RPMI8226 (cell line): Measurements from ENCODE around the gene PPP2R2C.

Experiments
- DNase-seq: peaks from one replicate; pipeline ENCODE4 v3.0.0-alpha.2; 2015

PPP2R2C gene

GRCh38 chr4:6375620-6376295 lies 96.7 kb downstream of the PPP2R2C start:
- no peak for DNase-seq

DNA sequence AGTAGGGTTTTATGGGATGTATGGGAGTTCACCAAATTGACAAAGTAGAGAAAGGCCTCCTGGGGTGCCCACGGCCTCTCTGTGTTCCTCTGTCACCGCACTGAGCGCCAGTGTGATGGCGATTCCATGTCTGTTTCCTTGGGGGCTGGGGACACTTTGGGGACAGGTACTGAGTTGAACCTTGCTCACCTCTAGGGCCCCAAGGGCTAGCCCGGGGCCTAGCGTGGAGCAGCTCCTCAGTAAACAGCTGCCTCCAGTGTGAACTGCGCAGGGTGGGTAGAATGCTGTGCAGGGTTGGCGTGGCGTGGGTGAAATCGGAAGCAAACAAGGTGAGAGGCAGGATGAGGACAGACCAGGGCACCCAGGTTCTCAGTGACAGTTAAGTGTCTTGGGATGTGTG lies 97.8 kb downstream of the PPP2R2C start:
- DNase-seq, result no peak

DNA sequence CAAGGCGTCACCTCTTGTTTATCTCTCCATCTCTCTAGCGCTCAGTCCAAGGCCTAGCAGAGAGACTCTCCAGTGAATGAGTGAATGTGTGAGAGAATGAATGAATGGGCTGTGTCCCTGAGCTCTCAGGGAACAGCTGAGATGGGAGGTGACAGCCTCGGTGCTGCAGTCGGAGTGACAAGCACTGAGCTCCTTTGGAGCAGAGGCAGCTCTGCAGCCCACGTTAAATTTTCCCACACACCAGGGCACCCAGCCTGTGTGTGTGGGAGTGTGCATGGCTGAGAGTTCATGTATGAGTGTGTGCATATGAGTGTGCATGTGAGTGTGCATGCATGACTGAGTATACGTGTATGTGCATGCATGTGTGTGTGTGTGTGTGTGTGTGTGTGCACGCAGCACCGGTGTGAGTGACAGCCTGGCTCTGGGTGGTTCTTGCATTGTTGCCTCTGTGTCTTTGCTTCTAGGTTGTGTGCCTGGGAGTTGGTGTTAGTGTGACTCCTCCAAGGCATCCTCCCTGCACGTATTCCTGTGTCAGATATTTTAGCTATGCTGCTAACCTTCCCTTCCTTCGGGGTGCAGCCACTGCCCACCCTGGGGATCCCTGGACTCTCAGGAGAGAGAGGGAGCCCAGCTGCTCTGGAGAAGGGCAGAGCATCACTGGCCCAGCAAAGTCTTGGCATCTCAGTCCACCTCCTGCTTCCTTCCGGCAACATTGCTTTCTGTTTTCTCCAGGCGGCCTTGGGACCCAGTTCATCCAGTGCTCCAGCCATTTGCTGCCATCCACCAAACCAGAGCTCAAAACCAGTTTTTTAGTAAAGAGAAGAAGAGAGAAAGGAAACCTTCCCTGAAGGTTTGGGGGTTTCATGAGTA lies 98.6 kb downstream of the PPP2R2C start:
- no peak for DNase-seq

DNA sequence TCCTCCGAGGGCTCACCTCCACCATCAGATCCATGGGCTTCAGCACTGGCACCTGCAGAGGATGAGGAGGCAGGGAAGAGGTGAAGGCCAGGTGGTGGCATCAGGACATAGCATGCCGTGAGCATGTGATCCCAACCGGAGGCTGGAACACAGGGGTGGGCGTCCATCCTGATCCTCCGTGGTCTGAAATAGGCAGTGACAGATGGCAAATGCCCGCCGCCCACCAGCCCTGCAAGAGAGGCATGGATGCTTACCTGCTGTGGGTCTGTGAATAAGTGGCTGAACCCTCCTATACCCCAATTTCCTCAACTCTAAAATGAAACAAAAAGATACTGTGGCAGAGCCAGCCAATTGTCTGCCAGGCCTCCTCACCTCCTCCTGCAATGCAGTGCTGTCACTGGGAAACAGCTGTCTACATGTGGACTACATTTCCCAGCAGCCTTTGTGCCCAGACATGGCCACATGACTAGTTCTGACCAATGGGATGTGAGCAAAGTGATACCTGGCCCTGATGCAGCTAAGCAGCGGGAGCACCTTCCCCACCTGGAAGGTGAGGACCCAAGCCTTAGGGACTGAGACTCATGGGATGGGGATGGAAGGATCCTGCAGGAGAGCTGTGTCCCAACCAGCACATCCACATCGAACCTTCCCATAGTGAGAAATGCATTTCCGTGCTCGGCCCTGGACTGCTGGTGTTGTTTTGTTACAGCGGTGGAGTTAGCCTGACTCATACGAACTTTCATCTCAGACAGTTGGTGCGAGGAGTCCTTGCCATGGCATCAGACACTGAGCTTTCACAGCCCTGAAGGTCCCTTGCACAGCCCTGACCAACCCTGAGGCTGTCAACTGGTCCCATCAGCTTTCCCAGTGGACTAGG lies 99.5 kb downstream of the PPP2R2C start:
- DNase-seq, result peak; percentile 55

- no peak for DNase-seq
Measured at GRCh38 chr4:6371812-6372211, 100.6 kb downstream of the PPP2R2C start.

DNA sequence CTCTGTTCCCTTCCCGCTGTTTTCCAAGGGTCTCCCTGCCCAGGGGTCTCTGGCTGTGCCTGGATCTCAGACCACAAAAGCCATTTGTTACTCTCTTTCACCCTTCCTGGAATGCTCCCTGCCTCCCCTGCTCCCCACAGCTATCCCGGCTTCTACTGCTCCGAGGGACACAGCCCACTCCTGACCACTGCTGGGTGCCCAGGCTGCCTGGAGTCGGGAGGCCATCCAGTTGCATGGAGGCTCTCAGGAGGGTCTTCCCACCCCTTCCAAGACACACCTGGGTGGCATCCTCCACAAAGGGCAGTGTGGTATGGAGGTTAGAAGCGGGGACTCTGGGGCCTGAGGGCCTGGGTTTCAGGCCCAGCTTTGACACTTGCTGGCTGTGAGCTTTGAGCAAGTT lies 101.1 kb downstream of the PPP2R2C start:
- no peak for DNase-seq

GRCh38 chr4:6369924-6370645 lies 102.3 kb downstream of the PPP2R2C start:
- no peak for DNase-seq

GRCh38 chr4:6369511-6369910 lies 102.9 kb downstream of the PPP2R2C start:
- no peak for DNase-seq

DNA sequence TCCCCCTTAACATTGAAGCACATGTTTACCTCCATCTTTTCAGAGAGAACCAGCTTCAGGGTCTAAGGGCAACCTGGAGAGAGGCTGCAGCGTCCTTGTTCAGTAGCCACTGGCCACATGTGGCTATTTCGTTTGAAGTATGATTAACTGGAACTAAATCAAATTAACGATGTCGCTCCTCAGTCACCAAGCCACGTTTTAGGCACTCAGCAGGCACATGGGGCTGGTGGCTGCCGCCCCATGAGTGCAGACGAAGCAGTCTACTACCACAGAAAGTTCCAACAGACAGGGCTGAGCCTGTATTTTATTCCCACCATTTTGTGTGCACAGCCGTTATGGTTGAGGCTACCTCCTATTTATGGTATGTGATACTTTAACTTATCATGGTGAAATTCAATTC lies 103.4 kb downstream of the PPP2R2C start:
- DNase-seq, result no peak

DNA sequence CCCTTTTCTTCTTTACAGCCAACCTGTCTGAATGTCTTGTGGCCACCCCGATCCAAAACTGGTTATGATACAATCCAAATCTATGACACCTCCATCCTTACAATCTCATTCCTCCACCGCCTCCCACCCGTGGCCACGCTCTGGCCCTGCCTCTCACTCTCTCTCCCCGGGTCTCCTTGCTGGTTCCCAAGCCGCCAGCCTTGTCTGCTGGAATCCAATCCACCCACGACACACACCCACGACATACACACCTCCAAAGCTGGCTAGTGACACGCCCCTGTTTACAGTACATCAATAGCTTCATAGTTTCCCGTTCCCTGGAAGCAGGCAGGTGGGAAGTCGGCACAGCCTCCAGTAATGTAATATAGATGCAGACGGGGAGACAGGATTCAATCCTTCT lies 103.8 kb downstream of the PPP2R2C start:
- DNase-seq, result no peak

- DNase-seq, result no peak
Measured at GRCh38 chr4:6368096-6368495, 104.3 kb downstream of the PPP2R2C start.

- DNase-seq, result no peak
Measured at GRCh38 chr4:6367371-6367851, 105.0 kb downstream of the PPP2R2C start.

- DNase-seq, result no peak
Measured at GRCh38 chr4:6366581-6366980, 105.8 kb downstream of the PPP2R2C start.

- DNase-seq, result no peak
Measured at GRCh38 chr4:6365545-6366086, 106.8 kb downstream of the PPP2R2C start.

GRCh38 chr4:6364581-6364980 lies 107.8 kb downstream of the PPP2R2C start:
- no peak for DNase-seq

DNA sequence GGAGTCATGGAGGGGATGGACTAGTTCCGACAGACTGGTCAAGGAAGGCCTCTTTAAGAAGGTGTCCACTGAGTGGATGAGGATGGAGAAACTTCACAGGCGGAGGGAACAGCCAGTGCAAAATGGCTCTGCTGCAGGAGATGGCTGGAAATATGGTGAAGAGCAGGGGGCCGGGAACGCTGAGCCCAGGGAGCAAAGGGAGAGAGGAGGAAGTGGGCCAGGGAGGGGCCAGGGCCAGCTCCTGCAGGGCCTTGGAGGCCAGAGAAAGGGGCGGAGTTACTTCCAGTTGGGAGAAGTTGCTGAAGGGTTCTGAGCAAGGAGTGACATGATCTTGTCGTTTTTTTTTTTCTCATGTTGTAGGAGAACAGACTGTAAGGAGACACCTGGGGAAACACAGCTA lies 108.3 kb downstream of the PPP2R2C start:
- DNase-seq, result no peak

- peak; percentile 26 for DNase-seq
Measured at GRCh38 chr4:6362896-6363295, 109.5 kb downstream of the PPP2R2C start.

GRCh38 chr4:6362243-6362885 lies 110.0 kb downstream of the PPP2R2C start:
- no peak for DNase-seq

DNA sequence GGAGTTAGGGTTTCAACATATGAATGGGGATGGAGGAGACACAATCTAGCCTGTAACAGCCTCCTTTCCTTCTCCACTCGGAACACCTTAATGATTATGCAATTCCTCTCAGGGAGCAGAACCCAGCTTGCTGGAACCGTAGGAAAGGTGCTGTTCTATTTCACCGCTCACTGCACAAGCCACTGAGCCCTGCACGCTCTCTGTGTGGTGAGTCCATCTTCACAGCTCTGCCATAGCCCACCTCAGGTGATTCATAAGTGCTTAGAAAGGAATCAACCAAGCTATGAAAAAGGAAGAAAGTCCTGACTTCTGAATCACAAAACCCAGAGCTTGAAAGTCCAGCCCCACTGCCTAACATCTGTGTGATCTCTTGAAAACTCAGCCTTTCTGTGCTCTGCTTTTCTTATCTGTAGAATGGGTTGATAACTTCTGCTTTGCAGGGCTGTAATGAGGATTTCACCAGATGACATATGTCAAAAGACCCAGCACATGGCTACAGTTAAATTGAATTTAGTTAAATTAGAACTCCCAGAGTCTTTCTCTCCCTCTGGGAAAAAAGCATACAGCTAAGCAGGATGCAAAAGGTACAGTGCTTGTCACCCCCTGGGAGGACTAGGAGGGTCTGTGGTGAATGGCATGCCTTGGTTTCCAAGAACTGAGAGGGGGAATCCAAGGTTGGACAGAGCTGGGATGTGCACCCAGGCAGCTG lies 111.2 kb downstream of the PPP2R2C start:
- DNase-seq, result no peak

- no peak for DNase-seq
Measured at GRCh38 chr4:6360385-6360784, 112.0 kb downstream of the PPP2R2C start.
